HepG2 (cell line): ENCODE results near the gene RNGTT. TPM values are rescaled to one million over a fixed set of nuclear protein-coding genes. Genes with fewer than 3 reads are reported as not detected.
"Not testable (repeated sequence)": the region's sequence is repeated elsewhere in the genome, so short reads cannot be mapped to it uniquely, and the experiment has no call there.

Experiments used
- GATAD2A ChIP-seq: IDR thresholded peaks from 2 replicates; pipeline ENCODE4 v1.6.1; 2016
- GFI1 ChIP-seq: sonication (generic); formaldehyde crosslinking; IDR thresholded peaks from 2 replicates; pipeline ENCODE4 v1.5.0; 2020; ENCODE audit warnings: missing genetic modification reagents, mild to moderate bottlenecking, borderline replicate concordance
- HHEX ChIP-seq: IDR thresholded peaks from 2 replicates; pipeline ENCODE4 v1.6.1; 2016; ENCODE audit warnings: control low read depth
- HMG20A ChIP-seq: IDR thresholded peaks from 2 replicates; pipeline ENCODE4 v1.6.1; 2016; ENCODE audit warnings: borderline replicate concordance
- KDM1A ChIP-seq: IDR thresholded peaks from 2 replicates; pipeline ENCODE4 v1.6.1; 2016; ENCODE audit warnings: missing compliant biosample characterization
- MIER3 ChIP-seq: IDR thresholded peaks from 2 replicates; pipeline ENCODE4 v1.6.1; 2016; ENCODE audit warnings: missing compliant biosample characterization, borderline replicate concordance
- NR2F1 ChIP-seq, 2 experiments: fragments of 450-650 bp in 1 of 2; formaldehyde crosslinking in 1 of 2; IDR thresholded peaks; 2 replicates each; pipeline versions ENCODE4 v1.5.0 to v1.6.1; 2016 to 2020; ENCODE audit warnings: mild to moderate bottlenecking in 1 of 2, missing compliant biosample characterization in 1 of 2, missing genetic modification reagents in 1 of 2, moderate library complexity in 1 of 2
- PATZ1 ChIP-seq: sonication (generic); formaldehyde crosslinking; IDR thresholded peaks from 2 replicates; pipeline ENCODE4 v1.4.0; 2020; ENCODE audit warnings: missing genetic modification reagents
- PAXIP1 ChIP-seq: sonication (generic); formaldehyde crosslinking; conservative IDR thresholded peaks from 2 replicates; pipeline ENCODE4 v1.4.0; 2020; ENCODE audit warnings: mild to moderate bottlenecking, missing genetic modification reagents, moderate library complexity
- RXRB ChIP-seq: IDR thresholded peaks from 2 replicates; pipeline ENCODE4 v1.6.1; 2016; ENCODE audit warnings: borderline replicate concordance, missing genetic modification reagents, missing compliant biosample characterization
- SALL1 ChIP-seq: sonication (generic); formaldehyde crosslinking; IDR thresholded peaks from 2 replicates; pipeline ENCODE4 v1.8.0; 2022; ENCODE audit warnings: mild to moderate bottlenecking, missing genetic modification reagents
- SOX13 ChIP-seq, 3 experiments: fragments of 450-650 bp in 1 of 3; sonication (generic) in 1 of 3; formaldehyde crosslinking in 1 of 3; IDR thresholded peaks in 2 of 3; conservative IDR thresholded peaks in 1 of 3; 2 replicates each; pipeline versions ENCODE4 v1.5.0 to v1.6.1; 2016 to 2020; ENCODE audit warnings: antibody characterized with exemption in 1 of 3, mild to moderate bottlenecking in 1 of 3, missing compliant biosample characterization in 1 of 3, missing genetic modification reagents in 1 of 3, moderate library complexity in 1 of 3
- SOX6 ChIP-seq, 2 experiments: fragments of 450-650 bp in 1 of 2; sonication (generic) in 1 of 2; formaldehyde crosslinking in 1 of 2; IDR thresholded peaks; 2 replicates each; pipeline versions ENCODE4 v1.4.0 to v1.6.1; 2017 to 2020; ENCODE audit warnings: antibody characterized with exemption in 1 of 2, mild to moderate bottlenecking in 1 of 2, missing genetic modification reagents in 1 of 2
- TCF7 ChIP-seq: sonication (generic); IDR thresholded peaks from 2 replicates; pipeline ENCODE4 v1.6.1; 2016; ENCODE audit warnings: antibody characterized with exemption, low read depth
- TFE3 ChIP-seq: IDR thresholded peaks from 2 replicates; pipeline ENCODE4 v1.6.1; 2016
- ZFP36L1 ChIP-seq: sonication (generic); formaldehyde crosslinking; IDR thresholded peaks from 2 replicates; pipeline ENCODE4 v1.8.0; 2022; ENCODE audit warnings: mild to moderate bottlenecking, missing genetic modification reagents, moderate library complexity
- polyA plus RNA-seq, 8 experiments: library from polyadenylated mRNA; depleted of rRNA in 3 of 8; stranded (reverse) in 7 of 8; unstranded in 1 of 8; fragments of >200 nt; fragmentation: Illumina TruSeq in 4 of 8; extraction: Trizol in 4 of 8; gene quantifications; 2 replicates each; pipeline versions ENCODE4 v1.2.1 to v1.2.3, GENCODE V29; 2011 to 2016; ENCODE audit warnings: low read depth in 4 of 8, missing spikeins in 1 of 8, mixed read lengths in 1 of 8; ENCODE audit not compliant: insufficient read depth in 1 of 8
- total RNA-seq, 5 experiments: library from RNA; depleted of rRNA; stranded (reverse); fragments of >200 nt; fragmentation: Illumina TruSeq; extraction: Trizol; gene quantifications; 2 replicates each; pipeline ENCODE4 v1.2.3, GENCODE V29; 2016; ENCODE audit warnings: low read depth in 1 of 5
- TF ChIP-seq, protein P1 (sequence below): IDR thresholded peaks from 2 replicates; pipeline ENCODE4 v1.6.1; 2012; ENCODE audit warnings: low read depth, low read length, improper control_type of control experiment
- TF ChIP-seq, protein P2 (sequence below): sonication (generic); formaldehyde crosslinking; IDR thresholded peaks from 2 replicates; pipeline ENCODE4 v1.4.0; 2020; ENCODE audit warnings: missing genetic modification reagents

Gene RNGTT
- total and polyA plus RNA-seq, 2 of the 13 experiments (the other 11 are each of a cell fraction or from before 2014, with no cell fraction given): 6.0 to 22.6 TPM

DNA sequence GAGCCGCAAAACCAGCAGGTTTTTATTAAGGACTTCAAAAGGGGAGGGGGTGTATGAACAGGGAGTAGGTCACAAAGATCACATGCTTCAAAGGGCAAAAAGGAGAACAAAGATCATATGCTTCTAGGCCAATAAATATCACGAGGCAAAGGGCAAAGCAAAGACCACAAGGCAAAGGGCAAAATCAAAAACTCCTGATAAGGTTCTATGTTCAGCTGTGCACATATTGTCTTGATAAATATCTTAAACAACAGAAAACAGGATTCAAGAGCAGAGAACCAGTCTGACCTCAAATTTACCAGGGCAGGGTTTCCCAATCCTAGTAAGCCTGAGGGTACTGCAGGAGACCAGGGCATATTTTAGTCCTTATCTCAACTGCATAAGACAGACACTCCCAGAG is 5.8 kb upstream of the RNGTT start (continued):
- not testable (repeated sequence) for TF ChIP-seq SOX13, SOX6 (IDR thresholded peaks at IDR 0.05)
- TF ChIP-seq SOX13 (CRISPR knock-in tag; conservative IDR thresholded peaks at IDR 0.05 in 1 of 2, IDR thresholded peaks at IDR 0.05 in 1 of 2) (peak in 1 of 2 experiments; percentile 81; a peak in 2 of 4 replicates), TCF7 (peak; percentile 71), ZFP36L1 (CRISPR knock-in tag) (0 out of 2 replicates have a peak, but pooled peaks have one; percentile 28), PAXIP1 (CRISPR knock-in tag) (peak; percentile 85), GATAD2A (CRISPR knock-in tag) (peak; percentile 68; the same call in 1 of the 2 replicates), HMG20A (CRISPR knock-in tag) (peak; percentile 81; the same call in 1 of the 2 replicates), SALL1 (peak; percentile 42; the same call in 1 of the 2 replicates), HHEX (CRISPR knock-in tag) (peak; percentile 49; the same call in 1 of the 2 replicates), RXRB (CRISPR knock-in tag) (peak; percentile 73), NR2F1 (CRISPR knock-in tag; IDR thresholded peaks at IDR 0.05) (peak; percentile 81 to 91; a peak in 3 of 4 replicates), PATZ1 (CRISPR knock-in tag) (0 out of 2 replicates have a peak, but pooled peaks have one; percentile 38), KDM1A (CRISPR knock-in tag) (peak; percentile 53; the same call in 1 of the 2 replicates), SOX6 (CRISPR knock-in tag; IDR thresholded peaks at IDR 0.05) (peak; percentile 87), TFE3 (peak; percentile 95), MIER3 (0 out of 2 replicates have a peak, but pooled peaks have one; percentile 67), GFI1 (peak; percentile 73; the same call in 1 of the 2 replicates)
- TF ChIP-seq, protein P1, sequence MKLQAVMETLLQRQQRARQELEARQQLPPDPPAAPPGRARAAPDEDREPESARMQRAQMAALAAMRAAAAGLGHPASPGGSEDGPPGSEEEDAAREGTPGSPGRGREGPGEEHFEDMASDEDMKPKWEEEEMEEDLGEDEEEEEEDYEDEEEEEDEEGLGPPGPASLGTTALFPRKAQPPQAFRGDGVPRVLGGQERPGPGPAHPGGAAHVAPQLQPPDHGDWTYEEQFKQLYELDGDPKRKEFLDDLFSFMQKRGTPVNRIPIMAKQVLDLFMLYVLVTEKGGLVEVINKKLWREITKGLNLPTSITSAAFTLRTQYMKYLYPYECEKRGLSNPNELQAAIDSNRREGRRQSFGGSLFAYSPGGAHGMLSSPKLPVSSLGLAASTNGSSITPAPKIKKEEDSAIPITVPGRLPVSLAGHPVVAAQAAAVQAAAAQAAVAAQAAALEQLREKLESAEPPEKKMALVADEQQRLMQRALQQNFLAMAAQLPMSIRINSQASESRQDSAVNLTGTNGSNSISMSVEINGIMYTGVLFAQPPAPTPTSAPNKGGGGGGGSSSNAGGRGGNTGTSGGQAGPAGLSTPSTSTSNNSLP: peak; percentile 79
- TF ChIP-seq, protein P2, sequence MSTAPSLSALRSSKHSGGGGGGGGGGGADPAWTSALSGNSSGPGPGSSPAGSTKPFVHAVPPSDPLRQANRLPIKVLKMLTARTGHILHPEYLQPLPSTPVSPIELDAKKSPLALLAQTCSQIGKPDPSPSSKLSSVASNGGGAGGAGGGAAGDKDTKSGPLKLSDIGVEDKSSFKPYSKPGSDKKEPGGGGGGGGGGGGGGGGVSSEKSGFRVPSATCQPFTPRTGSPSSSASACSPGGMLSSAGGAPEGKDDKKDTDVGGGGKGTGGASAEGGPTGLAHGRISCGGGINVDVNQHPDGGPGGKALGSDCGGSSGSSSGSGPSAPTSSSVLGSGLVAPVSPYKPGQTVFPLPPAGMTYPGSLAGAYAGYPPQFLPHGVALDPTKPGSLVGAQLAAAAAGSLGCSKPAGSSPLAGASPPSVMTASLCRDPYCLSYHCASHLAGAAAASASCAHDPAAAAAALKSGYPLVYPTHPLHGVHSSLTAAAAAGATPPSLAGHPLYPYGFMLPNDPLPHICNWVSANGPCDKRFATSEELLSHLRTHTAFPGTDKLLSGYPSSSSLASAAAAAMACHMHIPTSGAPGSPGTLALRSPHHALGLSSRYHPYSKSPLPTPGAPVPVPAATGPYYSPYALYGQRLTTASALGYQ (CRISPR knock-in tag): peak; percentile 29; the same call in 1 of the 2 replicates
